Hepatocyte (in vitro differentiated cells): ENCODE measurements around the gene OR10P1. TPM values are rescaled to one million over a fixed set of nuclear protein-coding genes. Genes with fewer than 3 reads are reported as not detected.

Experiments used
- DNase-seq: peaks from one replicate; pipeline ENCODE4 v3.0.0-alpha.2; 2016; ENCODE audit warnings: low spot score
- H2AFZ ChIP-seq: fragments of 200-600 bp; sonication (generic); 2 replicates; pipeline ENCODE4 v1.6.0; 2016; ENCODE audit warnings: antibody characterized with exemption, mild to moderate bottlenecking
- H3K27ac ChIP-seq: fragments of 200-600 bp; sonication (generic); 2 replicates; pipeline ENCODE4 v1.5.1; 2016; ENCODE audit warnings: mild to moderate bottlenecking
- H3K27me3 ChIP-seq: fragments of 200-600 bp; sonication (generic); 2 replicates; pipeline ENCODE4 v1.6.1; 2016
- H3K36me3 ChIP-seq: fragments of 200-600 bp; sonication (generic); replicated peaks from 2 replicates; pipeline ENCODE4 v1.5.1; 2016; ENCODE audit warnings: low read depth; ENCODE audit not compliant: insufficient read depth
- H3K4me1 ChIP-seq: fragments of 200-600 bp; sonication (generic); 2 replicates; pipeline ENCODE4 v1.5.1; 2016; ENCODE audit warnings: mild to moderate bottlenecking, moderate library complexity; ENCODE audit not compliant: insufficient read depth
- H3K4me2 ChIP-seq: fragments of 200-600 bp; sonication (generic); 2 replicates; pipeline ENCODE4 v1.6.0; 2016
- H3K4me3 ChIP-seq: fragments of 200-600 bp; sonication (generic); 2 replicates; pipeline ENCODE4 v1.5.1; 2016; ENCODE audit warnings: mild to moderate bottlenecking
- H3K79me2 ChIP-seq: fragments of 200-600 bp; sonication (generic); 2 replicates; pipeline ENCODE4 v1.6.0; 2017; ENCODE audit warnings: mild to moderate bottlenecking
- H3K9me2 ChIP-seq: fragments of 200-600 bp; sonication (generic); replicated peaks from 2 replicates; pipeline ENCODE4 v1.6.0; 2017; ENCODE audit warnings: mild to moderate bottlenecking; ENCODE audit not compliant: insufficient read depth
- H3K9me3 ChIP-seq: fragments of 200-600 bp; sonication (generic); 2 replicates; pipeline ENCODE4 v1.5.1; 2016; ENCODE audit warnings: low read depth, mild to moderate bottlenecking
- H4K20me1 ChIP-seq: fragments of 200-600 bp; sonication (generic); 2 replicates; pipeline ENCODE4 v1.6.0; 2016; ENCODE audit warnings: mild to moderate bottlenecking; ENCODE audit not compliant: insufficient read depth, poor library complexity, severe bottlenecking
- EZH2 ChIP-seq: fragments of 200-600 bp; sonication (generic); IDR thresholded peaks from 2 replicates; pipeline ENCODE4 v1.6.1; 2016; ENCODE audit warnings: antibody characterized with exemption, mild to moderate bottlenecking, borderline replicate concordance
- EZH2phosphoT487 ChIP-seq: fragments of 200-600 bp; sonication (generic); IDR thresholded peaks from one replicate; pipeline ENCODE4 v1.6.1; 2018; ENCODE audit warnings: antibody characterized with exemption, mild to moderate bottlenecking, low read depth, moderate library complexity; ENCODE audit not compliant: unreplicated experiment, severe bottlenecking
- WGBS: methylation state at CpG from one replicate; pipeline ENCODE4 v1.1.6; 2016; ENCODE audit warnings: low lambda C conversion rate; ENCODE audit errors: missing lambda C conversion rate; 5-methylcytosine and 5-hydroxymethylcytosine counted together
- polyA plus RNA-seq: library from polyadenylated mRNA; unstranded; fragments of >200 nt; fragmentation: Nextera tagmentation; extraction: Ambion mirVana; gene quantifications from 2 replicates; pipeline ENCODE4 v1.2.1, GENCODE V29; 2016
- total RNA-seq: library from RNA; depleted of rRNA; stranded (reverse); fragments of >200 nt; gene quantifications from 2 replicates; pipeline ENCODE4 v1.2.3, GENCODE V29; 2014
- TF ChIP-seq, protein P1 (sequence below): fragments of 200-600 bp; sonication (generic); IDR thresholded peaks from 2 replicates; pipeline ENCODE4 v1.5.1; 2016; ENCODE audit warnings: antibody characterized with exemption, mild to moderate bottlenecking; ENCODE audit not compliant: poor library complexity

OR10P1 gene
- total and polyA plus RNA-seq, 2 experiments from 2014 or later: not detected

DNA sequence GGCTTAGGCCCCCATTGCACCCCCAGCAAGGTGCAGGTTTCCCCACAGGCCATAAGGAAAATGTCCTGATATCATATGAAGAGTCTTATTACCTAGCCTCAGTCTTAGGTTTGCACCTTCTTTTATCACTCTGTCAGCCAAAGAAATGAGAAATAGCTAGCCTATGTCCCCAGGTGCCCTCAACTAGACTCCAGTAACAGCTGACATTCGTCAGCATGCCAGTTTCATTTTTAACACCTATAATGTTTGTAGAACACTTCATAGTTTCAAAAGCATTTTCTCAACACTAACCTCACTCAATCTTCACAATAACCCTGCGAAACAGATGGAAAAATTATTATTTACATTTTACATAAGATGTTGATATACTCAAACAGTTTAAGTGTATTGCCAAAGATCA is 24.0 kb upstream of the OR10P1 start:
- TF ChIP-seq, protein P1, sequence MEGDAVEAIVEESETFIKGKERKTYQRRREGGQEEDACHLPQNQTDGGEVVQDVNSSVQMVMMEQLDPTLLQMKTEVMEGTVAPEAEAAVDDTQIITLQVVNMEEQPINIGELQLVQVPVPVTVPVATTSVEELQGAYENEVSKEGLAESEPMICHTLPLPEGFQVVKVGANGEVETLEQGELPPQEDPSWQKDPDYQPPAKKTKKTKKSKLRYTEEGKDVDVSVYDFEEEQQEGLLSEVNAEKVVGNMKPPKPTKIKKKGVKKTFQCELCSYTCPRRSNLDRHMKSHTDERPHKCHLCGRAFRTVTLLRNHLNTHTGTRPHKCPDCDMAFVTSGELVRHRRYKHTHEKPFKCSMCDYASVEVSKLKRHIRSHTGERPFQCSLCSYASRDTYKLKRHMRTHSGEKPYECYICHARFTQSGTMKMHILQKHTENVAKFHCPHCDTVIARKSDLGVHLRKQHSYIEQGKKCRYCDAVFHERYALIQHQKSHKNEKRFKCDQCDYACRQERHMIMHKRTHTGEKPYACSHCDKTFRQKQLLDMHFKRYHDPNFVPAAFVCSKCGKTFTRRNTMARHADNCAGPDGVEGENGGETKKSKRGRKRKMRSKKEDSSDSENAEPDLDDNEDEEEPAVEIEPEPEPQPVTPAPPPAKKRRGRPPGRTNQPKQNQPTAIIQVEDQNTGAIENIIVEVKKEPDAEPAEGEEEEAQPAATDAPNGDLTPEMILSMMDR: no peak
- TF ChIP-seq EZH2phosphoT487: no peak
- TF ChIP-seq EZH2: no peak
- H3K27me3 ChIP-seq: no peaks in the 10 kb centered on the region
- H3K79me2 ChIP-seq: no peaks in the 10 kb centered on the region
- H3K4me2 ChIP-seq: no peak overlapping the region
- H2AFZ ChIP-seq: no peak overlapping the region
- H3K4me3 ChIP-seq: no peak overlapping the region
- H3K27ac ChIP-seq: no peak overlapping the region
- no peaks in the 10 kb centered on the region for H4K20me1 ChIP-seq
- 84% methylated on average over 2 of the region's 2 CpGs for WGBS
- H3K4me1 ChIP-seq: no peaks in the 10 kb centered on the region
- no peaks in the 10 kb centered on the region for H3K9me3 ChIP-seq
- DNase-seq: no peak
- H3K9me2 ChIP-seq: no peaks in the 10 kb centered on the region
- H3K36me3 ChIP-seq: no peaks in the 10 kb centered on the region

DNA sequence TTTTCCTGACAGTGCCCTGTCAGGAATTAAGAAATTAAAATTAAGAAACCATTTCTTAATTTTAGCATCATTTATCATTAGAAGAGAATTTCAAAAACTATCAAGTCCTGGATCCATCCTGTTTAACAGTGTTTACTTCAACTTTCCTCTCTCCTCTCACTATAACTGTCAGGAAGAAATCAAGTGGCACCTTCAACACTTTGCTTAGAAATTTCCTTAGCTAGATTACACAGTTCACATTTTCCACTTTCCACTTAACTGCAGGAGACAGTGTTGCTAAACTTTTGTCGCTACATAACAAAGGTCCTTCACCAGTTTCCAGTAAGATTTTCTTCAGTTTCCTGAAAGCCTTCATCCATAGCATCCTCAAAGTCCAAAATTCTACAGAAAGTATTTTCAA is 21.9 kb upstream of the OR10P1 start:
- Histone ChIP-seq H3K27ac (no peak overlapping the region), H3K4me2 (no peak overlapping the region), H3K36me3 (no peaks in the 10 kb centered on the region), H3K27me3 (no peaks in the 10 kb centered on the region), H3K9me2 (no peaks in the 10 kb centered on the region), H3K4me3 (no peak overlapping the region), H3K79me2 (no peaks in the 10 kb centered on the region), H2AFZ (no peak overlapping the region), H4K20me1 (no peaks in the 10 kb centered on the region), H3K4me1 (no peaks in the 10 kb centered on the region), H3K9me3 (no peaks in the 10 kb centered on the region)
- DNase-seq: no peak
- WGBS: 97% methylated on average over 1 of the region's 1 CpG
- TF ChIP-seq, protein P1: no peak
- no peak for TF ChIP-seq EZH2phosphoT487
- no peak for TF ChIP-seq EZH2

DNA sequence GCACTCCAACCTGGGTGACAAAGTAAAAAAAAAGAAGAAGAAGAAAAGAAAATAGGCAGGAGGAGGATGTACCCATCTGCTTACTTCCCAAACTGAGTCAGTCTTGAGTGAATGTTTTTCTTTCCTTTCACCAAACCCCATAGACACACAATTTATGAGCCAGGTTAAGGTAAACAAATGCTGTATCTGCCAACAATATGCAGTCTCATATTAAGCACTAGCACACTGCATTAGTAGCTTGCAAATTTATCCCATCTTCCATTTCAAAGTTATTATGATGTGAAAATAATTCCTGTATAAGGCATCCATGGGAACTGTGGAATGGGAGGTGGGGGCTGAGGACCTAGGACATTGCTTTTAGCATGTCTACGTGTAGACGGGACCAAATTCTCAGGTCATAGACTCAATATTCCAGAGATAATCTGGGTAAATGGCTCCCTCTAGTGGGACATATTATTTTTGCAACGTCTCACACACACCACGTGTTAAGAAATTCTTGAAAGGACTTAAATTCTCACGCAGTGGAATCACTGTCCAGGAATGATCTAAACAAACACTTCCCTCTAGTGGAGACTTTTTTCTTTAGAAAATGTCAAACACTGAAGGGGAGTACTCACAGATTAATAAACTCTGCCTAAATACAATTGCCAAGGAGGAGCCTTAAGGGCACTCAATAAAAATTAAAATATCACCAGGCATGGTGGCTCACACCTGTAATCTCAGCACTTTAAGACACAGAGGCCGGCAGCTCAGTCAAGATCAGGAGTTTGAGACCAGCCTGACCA is 17.1 kb upstream of the OR10P1 start:
- Histone ChIP-seq H3K36me3 (no peaks in the 10 kb centered on the region), H3K9me3 (no peaks in the 10 kb centered on the region), H3K79me2 (no peaks in the 10 kb centered on the region), H3K27ac (no peak overlapping the region), H3K27me3 (no peaks in the 10 kb centered on the region), H2AFZ (no peak overlapping the region), H3K4me3 (no peak overlapping the region), H3K4me1 (no peaks in the 10 kb centered on the region), H4K20me1 (no peaks in the 10 kb centered on the region), H3K9me2 (no peaks in the 10 kb centered on the region), H3K4me2 (no peak overlapping the region)
- peak; percentile 93 for DNase-seq
- TF ChIP-seq, protein P1: peak; percentile 97
- TF ChIP-seq EZH2phosphoT487: no peak
- 4% methylated on average over 6 of the region's 6 CpGs for WGBS

DNA sequence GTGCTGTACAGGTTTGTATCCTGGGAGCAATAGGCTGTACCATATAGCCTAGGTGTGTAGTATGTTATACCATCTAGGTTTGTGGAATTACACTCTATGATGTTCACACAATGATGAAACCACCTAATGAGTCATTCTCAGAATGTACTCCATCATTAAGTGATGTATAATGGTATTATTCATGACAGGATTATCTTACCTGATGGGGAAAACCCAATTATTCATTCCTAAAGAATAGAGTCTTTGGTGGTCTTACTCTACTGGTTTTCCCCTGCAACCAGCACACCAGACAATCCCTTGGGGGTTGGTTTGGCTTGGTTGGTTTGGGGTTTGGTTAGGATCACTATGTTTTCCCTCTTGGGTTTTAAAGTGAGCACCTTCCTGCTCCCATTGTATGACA is 12.6 kb upstream of the OR10P1 start:
- TF ChIP-seq EZH2 (no peak), EZH2phosphoT487 (no peak)
- TF ChIP-seq, protein P1: no peak
- no peaks in the 10 kb centered on the region for H4K20me1 ChIP-seq
- H2AFZ ChIP-seq: no peak overlapping the region
- no peaks in the 10 kb centered on the region for H3K4me1 ChIP-seq
- no peaks in the 10 kb centered on the region for H3K36me3 ChIP-seq
- no peaks in the 10 kb centered on the region for H3K9me3 ChIP-seq
- no peak overlapping the region for H3K27ac ChIP-seq
- no peak overlapping the region for H3K4me2 ChIP-seq
- H3K4me3 ChIP-seq: no peak overlapping the region
- no peaks in the 10 kb centered on the region for H3K79me2 ChIP-seq
- DNase-seq: no peak
- no peaks in the 10 kb centered on the region for H3K9me2 ChIP-seq
- no peaks in the 10 kb centered on the region for H3K27me3 ChIP-seq
